Measurements from ENCODE around the gene PLEKHG4.

GRCh38 chr16:67264866-67265265 lies 14.5 kb upstream of the PLEKHG4 start:
- TF ChIP-seq POLR2A (IDR thresholded peaks at IDR 0.05; ENCODE audit: low read depth, low read length) (no peak), POLR2AphosphoS5 (IDR thresholded peaks at IDR 0.05; ENCODE audit: low read depth, low read length) (no peak)

Measured in GM12892 (cell line).